Endothelial cell (in vitro differentiated cells): ENCODE measurements around the gene IL13RA2. TPM values are rescaled to one million over a fixed set of nuclear protein-coding genes. Genes with fewer than 3 reads are reported as not detected.

Experiments
- DNase-seq: peaks from one replicate; pipeline ENCODE4 v3.0.0; 2021; ENCODE audit warnings: low spot score
- H3K27ac Mint-ChIP-seq: one replicate; pipeline ENCODE4 v1.8.0; 2021; ENCODE audit warnings: mixed read lengths, inconsistent platforms; ENCODE audit not compliant: unreplicated experiment
- H3K27me3 Mint-ChIP-seq: one replicate; pipeline ENCODE4 v1.8.0; 2021; ENCODE audit warnings: mild to moderate bottlenecking, moderate library complexity, mixed read lengths, inconsistent platforms; ENCODE audit not compliant: unreplicated experiment
- H3K36me3 Mint-ChIP-seq: one replicate; pipeline ENCODE4 v1.8.0; 2021; ENCODE audit warnings: mild to moderate bottlenecking, low read depth, mixed read lengths, inconsistent platforms; ENCODE audit not compliant: unreplicated experiment
- H3K4me1 Mint-ChIP-seq: one replicate; pipeline ENCODE4 v1.8.0; 2021; ENCODE audit warnings: mild to moderate bottlenecking, mixed read lengths, inconsistent platforms; ENCODE audit not compliant: unreplicated experiment
- H3K4me3 Mint-ChIP-seq: one replicate; pipeline ENCODE4 v1.8.0; 2021; ENCODE audit warnings: mild to moderate bottlenecking, mixed read lengths, inconsistent platforms; ENCODE audit not compliant: unreplicated experiment
- H3K9me3 Mint-ChIP-seq: one replicate; pipeline ENCODE4 v1.8.0; 2021; ENCODE audit warnings: mixed read lengths, inconsistent platforms; ENCODE audit not compliant: unreplicated experiment
- total RNA-seq: library from RNA; stranded (reverse); fragmentation: NEBNext Ultra II Directional; extraction: Animal tissue kit (Norgen Biotek cat#: 25700); gene quantifications from one replicate; pipeline ENCODE4 v1.2.1, GENCODE V29; 2021; ENCODE audit not compliant: unreplicated experiment
- TF ChIP-seq, protein P1 (sequence below): fragments of 200-600 bp; sonication (generic); IDR thresholded peaks from one replicate; pipeline ENCODE4 v1.5.0; 2021; ENCODE audit warnings: antibody characterized with exemption; ENCODE audit not compliant: unreplicated experiment

IL13RA2 gene
- total RNA-seq, 1 donor from 2014 or later: not detected

- Mint-ChIP-seq H3K36me3 (no peaks in the 10 kb centered on the region), H3K27ac (no peak overlapping the region), H3K4me1 (no peaks in the 10 kb centered on the region), H3K4me3 (no peak overlapping the region), H3K9me3 (no peaks in the 10 kb centered on the region), H3K27me3 (peaks cover 2% of the 10 kb centered on the region)
- TF ChIP-seq, protein P1, sequence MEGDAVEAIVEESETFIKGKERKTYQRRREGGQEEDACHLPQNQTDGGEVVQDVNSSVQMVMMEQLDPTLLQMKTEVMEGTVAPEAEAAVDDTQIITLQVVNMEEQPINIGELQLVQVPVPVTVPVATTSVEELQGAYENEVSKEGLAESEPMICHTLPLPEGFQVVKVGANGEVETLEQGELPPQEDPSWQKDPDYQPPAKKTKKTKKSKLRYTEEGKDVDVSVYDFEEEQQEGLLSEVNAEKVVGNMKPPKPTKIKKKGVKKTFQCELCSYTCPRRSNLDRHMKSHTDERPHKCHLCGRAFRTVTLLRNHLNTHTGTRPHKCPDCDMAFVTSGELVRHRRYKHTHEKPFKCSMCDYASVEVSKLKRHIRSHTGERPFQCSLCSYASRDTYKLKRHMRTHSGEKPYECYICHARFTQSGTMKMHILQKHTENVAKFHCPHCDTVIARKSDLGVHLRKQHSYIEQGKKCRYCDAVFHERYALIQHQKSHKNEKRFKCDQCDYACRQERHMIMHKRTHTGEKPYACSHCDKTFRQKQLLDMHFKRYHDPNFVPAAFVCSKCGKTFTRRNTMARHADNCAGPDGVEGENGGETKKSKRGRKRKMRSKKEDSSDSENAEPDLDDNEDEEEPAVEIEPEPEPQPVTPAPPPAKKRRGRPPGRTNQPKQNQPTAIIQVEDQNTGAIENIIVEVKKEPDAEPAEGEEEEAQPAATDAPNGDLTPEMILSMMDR: peak; percentile 26
- DNase-seq: no peak
Measured at GRCh38 chrX:114959729-114960128, 57.7 kb downstream of the IL13RA2 start.

Other genes starting within 250 kb of the IL13RA2 start
- gene RBMXL3, start 171.8 kb upstream of the IL13RA2 start, total RNA-seq: not detected
- gene LRCH2, start 216.5 kb upstream of the IL13RA2 start, total RNA-seq: 3.7 TPM